ENCODE measurements around the gene NR1D2.

- no peak for TF ChIP-seq KDM1A (IDR thresholded peaks at IDR 0.05; ENCODE audit: low read depth)
- no peak for TF ChIP-seq CTCF (IDR thresholded peaks at IDR 0.05)
- TF ChIP-seq USF2 (IDR thresholded peaks at IDR 0.05), result no peak
- no peak for TF ChIP-seq CEBPB (IDR thresholded peaks at IDR 0.05)
- no peak for TF ChIP-seq HOXB5 (CRISPR knock-in tag; IDR thresholded peaks at IDR 0.05)
- no peak for TF ChIP-seq EHMT2 (IDR thresholded peaks at IDR 0.05; ENCODE audit: low read depth)
- no peak for TF ChIP-seq REST (IDR thresholded peaks at IDR 0.05)
- no peak for TF ChIP-seq ZSCAN20 (CRISPR knock-in tag; IDR thresholded peaks at IDR 0.05)
- TF ChIP-seq CHD4 (IDR thresholded peaks at IDR 0.05; ENCODE audit: borderline replicate concordance), result no peak
These were observed 16.0 kb downstream of the NR1D2 start for GRCh38 chr3:23961066-23961465.

Data from A549 (cell line).